Measurements from ENCODE around the gene CRADD. TPM values are rescaled to one million over a fixed set of nuclear protein-coding genes. Genes with fewer than 3 reads are reported as not detected.

CRADD gene
- total RNA-seq, 1 experiment from 2014 or later: 7.6 TPM

- TF ChIP-seq CTCF (conservative IDR thresholded peaks at IDR 0.05): no peak
- no peak overlapping the region for H4K91ac ChIP-seq (ENCODE audit: insufficient read length, low read depth, low read length)
- no peaks in the 10 kb centered on the region for H3K79me1 ChIP-seq (ENCODE audit: insufficient read depth, low read depth, low read length, poor library complexity, severe bottlenecking)
- H3K27me3 ChIP-seq (ENCODE audit: insufficient read depth, low read length): no peaks in the 10 kb centered on the region
- no peak overlapping the region for H3K18ac ChIP-seq (ENCODE audit: insufficient read length, low read depth, low read length)
- no peaks in the 10 kb centered on the region; a peak in 1 of 7 replicates for H3K36me3 Mint-ChIP-seq (ENCODE audit: insufficient read depth in 1 of 3, low read depth in 3 of 3)
- H4K8ac ChIP-seq (replicated peaks; ENCODE audit: insufficient read length, low read depth, low read length): no peak overlapping the region
- H2BK15ac ChIP-seq (ENCODE audit: low read depth, low read length): no peak overlapping the region
- no peak overlapping the region for H3K14ac ChIP-seq (ENCODE audit: insufficient read depth, low read length)
- no peak overlapping the region for H4K5ac ChIP-seq (ENCODE audit: insufficient read length, low read depth, low read length)
- H3K23me2 ChIP-seq (ENCODE audit: insufficient read length, low read depth, low read length, poor library complexity, severe bottlenecking): no peaks in the 10 kb centered on the region
- DNase-seq: no peak
- no peaks in the 10 kb centered on the region for H3K9me3 ChIP-seq (ENCODE audit: control insufficient read depth, low read depth, low read length)
- H2AFZ ChIP-seq (ENCODE audit: low read length): no peak overlapping the region
- H3K4me2 ChIP-seq (ENCODE audit: insufficient read depth, insufficient read length, low read length): no peak overlapping the region
- no peak overlapping the region for H3K23ac ChIP-seq (ENCODE audit: insufficient read length, low read depth, low read length)
- no peaks in the 10 kb centered on the region for H3K4me1 ChIP-seq (ENCODE audit: insufficient read depth, low read length)
- no peaks in the 10 kb centered on the region; the same call in 1 of the 2 replicates for H3K27me3 Mint-ChIP-seq (ENCODE audit: low read depth)
- H3K56ac ChIP-seq (ENCODE audit: insufficient read length, low read depth, low read length): no peak overlapping the region
- H4K20me1 ChIP-seq (ENCODE audit: control insufficient read depth, insufficient read depth, insufficient read length): no peaks in the 10 kb centered on the region
- no peak overlapping the region for H2BK12ac ChIP-seq (ENCODE audit: insufficient read length, low read depth, low read length)
- no CpG with 5 or more reads among the region's 2 CpGs for WGBS (ENCODE audit: extremely low coverage, insufficient read length, low lambda C conversion rate)
- H2BK20ac ChIP-seq (ENCODE audit: low read depth, low read length, poor library complexity, severe bottlenecking): no peak overlapping the region
- H3K27ac ChIP-seq (ENCODE audit: insufficient read length, low read depth, low read length): no peak overlapping the region
- H2BK5ac ChIP-seq (ENCODE audit: insufficient read length, low read length): no peak overlapping the region
- H3T11ph ChIP-seq (ENCODE audit: low read length): no peak overlapping the region
- peaks cover 3 to 7% of the 10 kb centered on the region in 2 experiments; a peak in 3 of 4 replicates for H3K4me1 Mint-ChIP-seq
- H2BK120ac ChIP-seq (ENCODE audit: low read depth, low read length, poor library complexity, severe bottlenecking): no peak overlapping the region
- H2AK5ac ChIP-seq (ENCODE audit: insufficient read length, low read length): no peak overlapping the region
- H3K79me2 ChIP-seq (ENCODE audit: insufficient read depth, low read length): no peaks in the 10 kb centered on the region
- no peaks in the 10 kb centered on the region for H3K9me3 Mint-ChIP-seq
- H3K4me3 Mint-ChIP-seq: no peak overlapping the region
- no peak overlapping the region for H3K4ac ChIP-seq (ENCODE audit: low read depth, low read length)
- H3K27ac Mint-ChIP-seq: no peak overlapping the region
- H3K9ac ChIP-seq (ENCODE audit: extremely low read depth, insufficient read length, low read length): no peak overlapping the region
Measured at GRCh38 chr12:93883436-93884154, 206.4 kb downstream of the CRADD start.

Data from H9 (cell line).